ENCODE results near the gene UROC1. TPM values are rescaled to one million over a fixed set of nuclear protein-coding genes. Genes with fewer than 3 reads are reported as not detected.

Gene UROC1
- total RNA-seq, 1 donor, result not detected

DNA sequence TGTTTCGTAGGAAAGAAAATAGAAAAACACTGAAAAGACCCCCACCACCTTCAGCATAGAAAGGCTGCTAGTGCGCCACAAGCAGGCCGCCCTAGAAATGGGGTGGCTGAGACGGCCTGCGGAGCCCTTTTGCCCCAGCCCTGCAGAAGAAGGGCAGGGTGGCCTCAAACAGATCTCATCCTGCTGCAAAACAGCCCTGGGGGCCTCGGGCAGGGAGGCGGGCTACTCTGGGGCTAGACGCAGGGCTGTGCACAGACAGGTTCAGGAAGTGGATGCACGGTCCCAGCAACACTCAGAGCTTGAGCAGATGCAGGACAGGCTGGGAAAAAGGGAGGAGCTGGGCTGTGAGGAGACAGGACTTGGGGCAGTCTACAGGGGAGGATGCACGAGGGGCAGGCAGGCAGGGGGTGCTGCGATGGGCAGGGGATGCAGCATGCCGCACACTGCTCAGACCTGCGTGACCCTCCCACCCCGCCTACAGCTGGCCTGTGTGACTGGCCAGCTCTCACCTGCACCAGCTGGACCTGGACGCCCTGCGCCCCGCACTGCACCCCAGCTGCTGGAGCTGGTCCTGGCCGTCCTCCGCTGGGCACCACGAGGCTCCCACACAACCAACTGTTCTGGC is 76.2 kb downstream of the UROC1 start:
- TF ChIP-seq, protein P1, sequence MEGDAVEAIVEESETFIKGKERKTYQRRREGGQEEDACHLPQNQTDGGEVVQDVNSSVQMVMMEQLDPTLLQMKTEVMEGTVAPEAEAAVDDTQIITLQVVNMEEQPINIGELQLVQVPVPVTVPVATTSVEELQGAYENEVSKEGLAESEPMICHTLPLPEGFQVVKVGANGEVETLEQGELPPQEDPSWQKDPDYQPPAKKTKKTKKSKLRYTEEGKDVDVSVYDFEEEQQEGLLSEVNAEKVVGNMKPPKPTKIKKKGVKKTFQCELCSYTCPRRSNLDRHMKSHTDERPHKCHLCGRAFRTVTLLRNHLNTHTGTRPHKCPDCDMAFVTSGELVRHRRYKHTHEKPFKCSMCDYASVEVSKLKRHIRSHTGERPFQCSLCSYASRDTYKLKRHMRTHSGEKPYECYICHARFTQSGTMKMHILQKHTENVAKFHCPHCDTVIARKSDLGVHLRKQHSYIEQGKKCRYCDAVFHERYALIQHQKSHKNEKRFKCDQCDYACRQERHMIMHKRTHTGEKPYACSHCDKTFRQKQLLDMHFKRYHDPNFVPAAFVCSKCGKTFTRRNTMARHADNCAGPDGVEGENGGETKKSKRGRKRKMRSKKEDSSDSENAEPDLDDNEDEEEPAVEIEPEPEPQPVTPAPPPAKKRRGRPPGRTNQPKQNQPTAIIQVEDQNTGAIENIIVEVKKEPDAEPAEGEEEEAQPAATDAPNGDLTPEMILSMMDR (IDR thresholded peaks at IDR 0.05; ENCODE audit: insufficient read depth, low read depth, low read length), result no peak
- DNase-seq (ENCODE audit: low read depth), result no peak
- no peak overlapping the region for H3K4me3 ChIP-seq (ENCODE audit: low read depth, low read length)

DNA sequence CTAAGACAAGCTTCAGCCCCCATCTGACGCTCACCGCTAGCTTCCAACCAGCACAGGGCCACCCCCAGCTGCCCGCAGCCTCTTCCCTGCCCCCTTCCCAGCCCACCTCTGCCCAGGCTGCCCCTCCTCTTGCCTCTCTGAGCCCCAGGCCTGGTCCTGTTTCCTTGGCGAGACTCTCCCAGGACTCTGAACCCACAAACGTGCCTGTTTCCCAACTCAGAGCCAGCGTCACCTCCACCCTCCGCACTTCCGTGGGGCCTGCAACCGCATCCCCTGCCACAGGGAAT is 76.9 kb downstream of the UROC1 start:
- no peak overlapping the region for H3K4me3 ChIP-seq (ENCODE audit: low read depth, low read length)
- TF ChIP-seq, protein P1 (IDR thresholded peaks at IDR 0.05; ENCODE audit: insufficient read depth, low read depth, low read length), result no peak
- DNase-seq (ENCODE audit: low read depth), result no peak

DNA sequence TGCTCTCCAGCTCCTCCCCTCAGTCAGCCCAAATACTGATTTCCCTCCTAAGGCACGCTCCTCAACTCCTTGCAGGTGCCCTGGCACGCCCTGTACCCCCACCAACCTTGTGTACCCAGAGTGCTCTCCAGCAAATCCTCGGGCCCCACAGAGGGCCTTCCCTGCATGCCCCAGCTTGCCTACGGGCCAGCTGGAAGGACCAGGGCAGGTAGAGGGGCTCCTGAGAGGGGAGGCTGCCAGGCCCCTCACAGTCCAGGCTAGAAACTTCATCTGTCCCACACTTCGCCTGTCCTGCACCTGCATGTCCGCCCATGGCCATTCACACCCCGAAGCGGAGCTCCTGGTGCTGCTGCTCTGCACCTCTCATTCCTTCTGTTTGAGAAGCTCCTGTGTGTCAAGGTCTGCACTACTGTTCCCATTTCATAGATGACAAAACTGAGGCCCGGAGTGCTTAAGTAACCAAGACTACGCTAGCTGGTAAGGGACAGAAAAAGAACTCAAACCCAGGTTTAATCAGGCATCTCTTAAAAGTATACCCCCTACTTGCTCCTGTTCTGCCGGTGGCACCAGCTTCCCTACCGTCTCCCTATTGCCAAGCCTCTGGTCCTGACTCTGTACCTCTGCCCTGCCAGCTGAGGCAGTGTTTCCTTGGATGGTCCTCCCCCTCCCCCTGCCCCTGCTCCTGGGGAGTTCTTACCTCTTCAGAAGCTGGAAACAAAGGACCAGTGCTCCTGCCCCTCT is 77.4 kb downstream of the UROC1 start:
- no peak overlapping the region for H3K4me3 ChIP-seq (ENCODE audit: low read depth, low read length)
- DNase-seq (ENCODE audit: low read depth), result no peak
- TF ChIP-seq, protein P1 (IDR thresholded peaks at IDR 0.05; ENCODE audit: insufficient read depth, low read depth, low read length), result no peak

DNA sequence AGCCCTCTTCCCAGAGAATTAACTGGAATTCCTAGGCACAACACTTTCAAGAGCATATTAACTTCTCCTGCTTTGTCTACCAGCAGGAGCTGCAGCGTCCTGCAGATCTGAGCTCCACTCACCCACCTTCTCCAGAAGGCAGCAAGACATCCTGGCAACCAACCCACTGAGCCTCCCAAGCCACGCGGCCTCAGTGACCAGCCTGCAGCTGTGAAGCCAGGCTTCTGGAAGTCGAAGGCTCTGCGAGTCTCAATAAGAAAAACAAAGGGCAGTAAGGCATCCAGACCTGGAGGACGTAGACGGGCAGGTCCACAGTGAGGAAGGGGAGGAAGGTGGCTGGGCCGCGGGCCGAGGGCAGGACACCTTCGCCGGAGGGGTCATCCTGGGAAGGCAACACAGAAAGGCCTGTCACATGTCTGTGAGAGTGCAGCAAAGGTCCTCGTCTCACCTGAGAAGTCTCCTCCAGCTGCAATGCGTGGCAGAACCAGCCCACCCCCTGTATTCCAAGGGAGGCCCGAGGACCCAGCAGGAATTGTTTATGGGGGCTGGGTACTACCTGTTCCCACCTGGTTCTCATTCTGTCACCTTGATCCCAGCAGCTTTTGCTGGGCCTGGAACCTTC is 78.1 kb downstream of the UROC1 start:
- TF ChIP-seq, protein P1 (IDR thresholded peaks at IDR 0.05; ENCODE audit: insufficient read depth, low read depth, low read length), result no peak
- no peak overlapping the region for H3K4me3 ChIP-seq (ENCODE audit: low read depth, low read length)
- DNase-seq (ENCODE audit: low read depth), result no peak

DNA sequence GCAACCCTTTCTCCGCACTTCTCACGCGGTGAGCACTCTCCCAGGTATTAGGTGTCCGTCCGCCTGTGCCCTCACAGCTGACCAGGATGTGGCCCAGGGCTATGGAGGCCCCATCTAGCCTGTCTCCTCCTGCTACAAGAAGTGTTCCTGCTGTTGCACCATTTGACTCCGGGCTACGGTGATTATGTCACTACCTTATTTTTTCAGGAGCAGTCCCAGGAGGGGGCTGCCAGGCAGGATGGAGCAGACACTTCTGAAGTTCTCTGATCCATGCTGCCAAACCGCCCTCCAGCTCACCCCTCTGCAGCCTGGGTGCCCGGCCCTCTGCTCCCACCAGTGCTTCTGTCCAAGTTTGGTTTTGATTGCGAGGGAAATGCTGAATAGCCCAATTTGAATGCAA is 78.8 kb downstream of the UROC1 start:
- no peak for DNase-seq (ENCODE audit: low read depth)
- H3K4me3 ChIP-seq (ENCODE audit: low read depth, low read length), result no peak overlapping the region
- TF ChIP-seq, protein P1 (IDR thresholded peaks at IDR 0.05; ENCODE audit: insufficient read depth, low read depth, low read length), result no peak

DNA sequence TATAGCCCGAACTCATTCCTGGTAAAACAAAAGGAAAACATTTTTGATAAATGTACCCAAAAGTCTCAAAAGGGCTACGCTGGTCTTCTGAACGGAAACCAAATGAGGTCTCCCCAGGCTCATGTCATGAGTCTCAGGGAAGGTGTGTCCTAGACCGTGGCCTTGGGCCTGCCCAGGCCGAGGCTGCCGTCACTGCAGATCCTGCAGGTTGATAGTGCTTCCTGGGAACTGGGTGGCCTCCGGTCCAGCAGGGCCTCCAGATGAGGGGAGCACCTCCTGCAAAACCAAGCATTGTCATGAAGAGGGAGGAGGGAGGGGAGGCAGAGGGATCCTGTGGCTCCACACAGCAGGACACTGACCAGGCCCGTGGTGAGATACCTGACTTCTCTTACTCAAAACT is 79.4 kb downstream of the UROC1 start:
- TF ChIP-seq, protein P1 (IDR thresholded peaks at IDR 0.05; ENCODE audit: insufficient read depth, low read depth, low read length), result no peak
- DNase-seq (ENCODE audit: low read depth), result no peak
- H3K4me3 ChIP-seq (ENCODE audit: low read depth, low read length), result no peak overlapping the region
